Ascending aorta (tissue), 2 donors: ENCODE measurements around the gene RNF213. TPM values are rescaled to one million over a fixed set of nuclear protein-coding genes. Genes with fewer than 3 reads are reported as not detected.

Experiments
- DNase-seq, 2 donors: peaks; one replicate each; pipeline ENCODE4 v3.0.0-alpha.2; 2019; ENCODE audit warnings: low spot score in 2 of 2
- H3K27ac ChIP-seq, 2 donors: fragments of 200-600 bp; sonication (generic); one replicate each; pipeline ENCODE4 v1.5.1; 2016 to 2017; ENCODE audit warnings: mild to moderate bottlenecking in 1 of 2
- H3K27me3 ChIP-seq: fragments of 200-600 bp; sonication (generic); one replicate; pipeline ENCODE4 v1.5.1; 2017
- H3K36me3 ChIP-seq, 2 donors: fragments of 200-600 bp; sonication (generic); one replicate each; pipeline ENCODE4 v1.5.1; 2016
- H3K4me1 ChIP-seq, 2 donors: fragments of 200-600 bp; sonication (generic); one replicate each; pipeline ENCODE4 v1.5.1; 2016 to 2017; ENCODE audit warnings: mild to moderate bottlenecking in 1 of 2
- H3K4me3 ChIP-seq, 2 donors: fragments of 200-600 bp; sonication (generic); one replicate each; pipeline ENCODE4 v1.5.1; 2016 to 2017; ENCODE audit warnings: mild to moderate bottlenecking in 1 of 2
- H3K9me3 ChIP-seq, 2 donors: fragments of 200-600 bp; sonication (generic); one replicate each; pipeline ENCODE4 v1.5.1; 2016
- CTCF ChIP-seq, 3 experiments: fragments of 200-600 bp in 2 of 3; fragments of 450-650 bp in 1 of 3; sonication (generic) in 2 of 3; IDR thresholded peaks; one replicate each; pipeline ENCODE4 v1.5.1; 2016 to 2019; ENCODE audit warnings: antibody characterized with exemption in 3 of 3, mild to moderate bottlenecking in 1 of 3, moderate library complexity in 1 of 3
- intact Hi-C: fragments of 100-400 bp; cut with DNase I; formaldehyde crosslinking; loops from one replicate; pipeline ENCODE4 v1.15.1; 2023
- total RNA-seq: library from RNA; depleted of rRNA; stranded (reverse); fragments of >200 nt; gene quantifications from one replicate; pipeline ENCODE4 v1.1.0, GENCODE V29; 2016

Gene RNF213
- total RNA-seq, 1 donor from 2014 or later: 155 TPM

DNA sequence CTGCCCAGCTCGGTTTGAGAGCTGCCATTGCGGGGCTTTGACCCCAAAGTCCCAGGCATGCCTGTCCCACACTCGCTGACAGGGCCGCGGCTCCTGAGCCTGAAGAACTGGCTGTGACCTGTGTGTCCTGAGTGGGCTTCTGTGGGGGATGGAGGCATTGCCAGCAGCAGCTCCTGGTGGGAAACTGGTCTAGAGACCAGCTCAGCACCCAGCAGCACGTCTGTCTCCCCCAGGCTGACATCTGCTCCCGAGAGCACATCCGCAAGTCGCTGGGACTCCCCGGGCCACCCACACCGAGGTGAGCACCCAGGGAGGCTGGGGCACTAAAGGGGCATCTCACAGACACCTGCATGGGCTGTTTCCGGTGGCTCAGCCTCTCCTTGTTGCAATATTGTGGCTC is 167.7 kb downstream of the RNF213 start:
- no peaks in the 10 kb centered on the region for H3K27me3 ChIP-seq
- no peak overlapping the region for H3K4me3 ChIP-seq
- intact Hi-C loops: loop anchor here (10.0 kb wide), 1 partner anchor 436 kb away; no protein-coding TSS in a partner anchor
- no peaks in the 10 kb centered on the region for H3K9me3 ChIP-seq
- peaks cover 0 to 3% of the 10 kb centered on the region in 2 donors for H3K4me1 ChIP-seq
- no peak for DNase-seq
- no peak for TF ChIP-seq CTCF (IDR thresholded peaks at IDR 0.05)
- H3K27ac ChIP-seq: no peak overlapping the region
- H3K36me3 ChIP-seq: peaks cover 0 to 31% of the 10 kb centered on the region in 2 donors

- Histone ChIP-seq H3K27ac (no peak overlapping the region), H3K4me3 (no peak overlapping the region), H3K27me3 (no peaks in the 10 kb centered on the region), H3K9me3 (no peaks in the 10 kb centered on the region), H3K4me1 (peaks cover 0 to 2% of the 10 kb centered on the region in 2 donors), H3K36me3 (peaks cover 0 to 31% of the 10 kb centered on the region in 2 donors)
- intact Hi-C loops: loop anchor here (10.0 kb wide), 1 partner anchor 436 kb away; no protein-coding TSS in a partner anchor
- DNase-seq: no peak
- TF ChIP-seq CTCF (IDR thresholded peaks at IDR 0.05): no peak
Measured at GRCh38 chr17:80428796-80429195, 168.1 kb downstream of the RNF213 start.

DNA sequence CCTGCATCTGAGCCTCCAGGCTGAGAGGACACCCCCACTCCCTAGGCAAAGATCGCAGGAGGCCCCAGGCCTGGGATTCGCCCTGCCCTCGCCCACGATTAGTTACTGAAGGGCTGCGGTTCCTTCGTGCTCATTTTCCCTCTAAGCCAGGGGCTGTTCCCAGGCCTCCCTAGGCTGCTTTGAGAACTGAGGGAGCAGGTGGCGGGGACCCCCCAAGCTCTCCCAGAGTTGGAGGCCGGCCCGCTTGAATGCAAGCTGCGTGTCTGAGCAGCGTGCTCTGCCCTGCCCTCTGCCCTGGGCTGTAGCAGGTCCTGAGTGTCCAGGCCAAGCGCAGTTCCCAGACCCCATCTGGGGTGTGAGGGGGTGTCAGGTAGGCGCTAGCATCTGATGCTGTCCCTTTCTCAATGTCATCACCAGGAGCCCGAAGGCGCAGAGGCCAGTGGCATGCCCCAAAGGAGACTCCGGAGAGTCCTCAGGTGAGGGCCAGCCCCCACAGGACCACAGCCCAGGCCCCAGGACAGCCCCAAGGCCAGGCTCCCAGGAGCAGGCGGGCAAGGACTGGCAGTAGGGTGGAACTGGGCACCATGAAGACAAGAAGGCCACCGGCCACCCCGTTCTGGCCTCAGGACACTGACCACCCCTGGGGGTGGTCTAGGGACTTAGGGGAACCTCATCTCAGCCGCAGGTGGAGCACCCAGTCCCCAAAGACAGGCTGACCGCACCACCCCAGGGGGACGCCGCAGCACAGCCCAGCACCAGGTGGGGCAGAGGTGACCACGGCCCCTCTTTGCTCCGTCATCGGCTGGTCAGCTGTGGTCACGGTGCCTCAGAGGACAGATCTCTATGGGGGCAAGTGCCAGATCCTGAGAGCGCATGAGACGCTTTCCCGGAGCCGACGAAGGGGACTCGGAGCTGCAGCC is 169.0 kb downstream of the RNF213 start:
- Histone ChIP-seq H3K4me3 (no peak overlapping the region), H3K36me3 (peaks cover 0 to 31% of the 10 kb centered on the region in 2 donors), H3K4me1 (peaks cover 0 to 2% of the 10 kb centered on the region in 2 donors), H3K27me3 (no peaks in the 10 kb centered on the region), H3K27ac (no peak overlapping the region), H3K9me3 (no peaks in the 10 kb centered on the region)
- TF ChIP-seq CTCF (IDR thresholded peaks at IDR 0.05): no peak
- intact Hi-C loops: loop anchor here (10.0 kb wide), 1 partner anchor 435 kb away; no protein-coding TSS in a partner anchor
- no peak for DNase-seq

DNA sequence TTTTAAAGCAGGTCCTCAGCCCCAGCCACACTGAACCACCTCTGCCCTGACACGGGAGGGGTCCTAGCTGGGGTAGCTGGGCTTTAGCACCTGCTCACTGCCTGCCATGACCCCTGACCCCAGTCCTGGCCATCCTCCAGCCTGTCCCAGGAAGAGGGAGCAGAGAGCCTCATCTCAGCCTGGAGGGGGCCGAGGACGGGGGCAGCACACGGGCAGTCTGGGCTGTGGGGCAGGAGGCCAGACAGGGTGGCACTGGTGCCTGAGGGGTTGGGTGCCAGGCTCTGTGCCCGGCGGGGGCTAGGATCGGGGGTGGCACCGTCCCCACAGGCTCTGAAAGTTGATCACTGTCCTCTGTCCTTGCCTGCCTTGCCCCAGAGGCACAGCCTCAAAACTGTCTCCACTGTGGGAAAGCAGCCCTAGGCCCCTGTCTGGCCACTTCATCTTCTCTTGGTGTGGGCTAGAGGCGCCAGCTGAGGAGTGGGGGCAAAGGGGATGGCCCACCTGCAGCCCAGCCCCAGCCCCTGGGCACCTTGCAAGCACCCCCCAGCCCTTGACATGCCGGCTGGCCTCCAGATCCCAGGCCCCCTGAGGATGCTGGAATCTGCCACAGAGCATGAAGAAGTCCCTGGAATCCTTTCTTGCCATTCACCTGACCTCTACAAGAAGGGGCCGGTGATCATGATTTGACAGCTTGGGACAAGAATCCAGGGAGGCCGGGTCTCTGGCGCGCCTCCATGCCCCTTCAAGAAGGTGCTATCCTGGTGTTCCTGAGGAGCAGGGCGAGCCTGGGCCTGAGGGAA is 170.0 kb downstream of the RNF213 start:
- Histone ChIP-seq H3K27me3 (no peaks in the 10 kb centered on the region), H3K36me3 (peaks cover 0 to 31% of the 10 kb centered on the region in 2 donors), H3K4me3 (no peak overlapping the region), H3K9me3 (no peaks in the 10 kb centered on the region), H3K27ac (no peak overlapping the region), H3K4me1 (peaks cover 0 to 2% of the 10 kb centered on the region in 2 donors)
- TF ChIP-seq CTCF (IDR thresholded peaks at IDR 0.05): no peak
- DNase-seq: no peak
- intact Hi-C loops: no loop called here

DNA sequence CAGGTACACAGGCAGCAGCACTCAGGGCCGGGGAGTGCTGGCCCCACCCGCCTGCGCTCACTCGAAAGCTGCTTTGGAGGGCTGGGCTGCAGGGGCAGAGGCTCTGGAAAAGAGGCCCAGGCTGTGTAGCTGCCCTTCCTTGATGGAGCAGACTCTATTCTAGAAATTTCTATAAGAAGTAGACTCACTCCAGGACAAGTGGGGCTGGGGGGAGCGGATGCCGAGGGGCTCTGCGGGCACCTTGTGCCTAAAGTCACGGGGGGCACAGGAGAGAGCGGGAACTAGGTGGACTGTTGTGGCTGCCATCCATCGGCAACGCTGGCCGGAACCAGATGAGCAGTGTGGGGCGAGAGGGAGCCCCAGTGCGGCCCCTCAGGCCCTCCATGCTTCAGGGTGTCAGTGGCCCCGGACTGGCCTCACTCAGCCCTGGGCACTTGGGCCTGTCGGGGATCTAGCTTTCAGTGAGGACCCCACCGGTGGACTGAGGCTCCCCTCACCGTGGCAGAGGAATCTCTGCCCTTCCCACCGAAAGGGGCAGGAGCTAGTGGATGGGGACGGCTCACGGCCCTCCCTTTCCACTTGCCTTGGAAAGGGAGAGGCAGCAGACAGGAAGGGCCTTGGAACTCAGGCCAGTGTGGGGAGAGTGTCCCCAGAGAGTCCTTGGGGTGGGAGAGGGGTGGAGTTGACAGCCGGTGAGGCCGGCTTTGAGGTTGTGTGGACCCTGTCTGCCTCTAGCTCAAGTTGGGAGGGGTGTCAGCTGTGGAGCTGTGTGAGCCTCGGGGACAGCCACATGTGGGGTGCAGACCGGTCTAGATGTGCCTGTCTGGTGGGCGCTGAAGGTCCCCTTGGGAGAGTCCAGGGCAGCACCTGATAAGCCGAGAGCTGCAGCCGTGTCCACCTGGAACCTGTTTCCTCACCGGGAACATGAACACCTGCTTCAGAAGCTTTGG is 170.9 kb downstream of the RNF213 start:
- H3K36me3 ChIP-seq: peaks cover 0 to 26% of the 10 kb centered on the region in 2 donors
- TF ChIP-seq CTCF (IDR thresholded peaks at IDR 0.05): no peak
- H3K4me1 ChIP-seq: peaks cover 0 to 2% of the 10 kb centered on the region in 2 donors
- no peaks in the 10 kb centered on the region for H3K9me3 ChIP-seq
- H3K27me3 ChIP-seq: no peaks in the 10 kb centered on the region
- H3K27ac ChIP-seq: no peak overlapping the region
- H3K4me3 ChIP-seq: no peak overlapping the region
- no peak for DNase-seq
- intact Hi-C loops: no loop called here
